K562 (cell line): ENCODE data around the gene HRAS. TPM values are rescaled to one million over a fixed set of nuclear protein-coding genes. Genes with fewer than 3 reads are reported as not detected.

Experiments
- CREM ChIP-seq: IDR thresholded peaks from 2 replicates; pipeline ENCODE4 v1.6.1; 2014; ENCODE audit warnings: antibody characterized with exemption, low read depth
- DLX4 ChIP-seq: fragments of 250-450 bp; sonication (Bioruptor Pico); IDR thresholded peaks from 2 replicates; pipeline ENCODE4 v1.6.1; 2021; ENCODE audit warnings: mild to moderate bottlenecking
- E2F5 ChIP-seq: sonication (generic); formaldehyde crosslinking; IDR thresholded peaks from 2 replicates; pipeline ENCODE4 v1.8.0; 2022; ENCODE audit warnings: mild to moderate bottlenecking, missing genetic modification reagents
- ETS2 ChIP-seq: IDR thresholded peaks from 2 replicates; pipeline ENCODE4 v1.6.1; 2016; ENCODE audit warnings: borderline replicate concordance, missing genetic modification characterization, mild to moderate bottlenecking, moderate library complexity, missing compliant biosample characterization; ENCODE audit not compliant: poor library complexity, severe bottlenecking
- FIP1L1 ChIP-seq: fragments of 200-400 bp; formaldehyde crosslinking; IDR thresholded peaks from 2 replicates; pipeline ENCODE4 v1.6.1; 2018; ENCODE audit warnings: mild to moderate bottlenecking, low read depth, low read length; ENCODE audit not compliant: poor library complexity, severe bottlenecking
- FOXJ2 ChIP-seq: fragments of 200-800 bp; sonication (Bioruptor generic); IDR thresholded peaks from 2 replicates; pipeline ENCODE4 v1.6.1; 2016; ENCODE audit warnings: missing genetic modification characterization, missing compliant biosample characterization
- GABPB1 ChIP-seq: sonication (generic); formaldehyde crosslinking; IDR thresholded peaks from 2 replicates; pipeline ENCODE4 v1.8.0; 2022; ENCODE audit warnings: mild to moderate bottlenecking, missing genetic modification reagents
- MAZ ChIP-seq, 2 experiments: fragments of 450-650 bp in 1 of 2; sonication (generic) in 1 of 2; formaldehyde crosslinking; IDR thresholded peaks in 1 of 2; conservative IDR thresholded peaks in 1 of 2; 2 replicates each; pipeline versions ENCODE4 v1.4.0 to v1.5.0; 2020; ENCODE audit warnings: mild to moderate bottlenecking in 1 of 2, missing genetic modification reagents in 1 of 2
- NFIC ChIP-seq: fragments of 450-650 bp; IDR thresholded peaks from 2 replicates; pipeline ENCODE4 v1.6.1; 2017; ENCODE audit warnings: mild to moderate bottlenecking, inconsistent platforms
- PBX2 ChIP-seq, 2 experiments: IDR thresholded peaks in 1 of 2; conservative IDR thresholded peaks in 1 of 2; 2 replicates each; pipeline ENCODE4 v1.6.1; 2016; ENCODE audit warnings: low read depth in 2 of 2, mild to moderate bottlenecking in 1 of 2, missing compliant biosample characterization in 1 of 2, missing genetic modification characterization in 1 of 2, moderate library complexity in 1 of 2
- POLR2G ChIP-seq: fragments of 200-400 bp; formaldehyde crosslinking; IDR thresholded peaks from 2 replicates; pipeline ENCODE4 v1.6.1; 2017; ENCODE audit warnings: low read depth, mild to moderate bottlenecking, antibody characterized with exemption, low read length, moderate library complexity
- PYGO2 ChIP-seq: fragments of 450-650 bp; IDR thresholded peaks from 2 replicates; pipeline ENCODE4 v1.6.1; 2016; ENCODE audit warnings: mild to moderate bottlenecking, missing genetic modification characterization, moderate library complexity, missing compliant biosample characterization
- RFX5 ChIP-seq: IDR thresholded peaks from 2 replicates; pipeline ENCODE4 v1.6.1; 2011; ENCODE audit warnings: low read depth, mild to moderate bottlenecking, improper control_type of control experiment, low read length
- RREB1 ChIP-seq: fragments of 250-450 bp; sonication (Bioruptor Pico); IDR thresholded peaks from 2 replicates; pipeline ENCODE4 v1.4.0; 2020
- YBX1 ChIP-seq: fragments of 450-650 bp; IDR thresholded peaks from 2 replicates; pipeline ENCODE4 v1.7.1; 2016; ENCODE audit warnings: mild to moderate bottlenecking
- ZKSCAN3 ChIP-seq: fragments of 250-450 bp; sonication (Bioruptor Pico); IDR thresholded peaks from 2 replicates; pipeline ENCODE4 v1.4.0; 2020
- polyA plus RNA-seq, 8 experiments: library from polyadenylated mRNA; depleted of rRNA in 4 of 8; stranded (reverse) in 5 of 8; unstranded in 3 of 8; fragments of >200 nt; fragmentation: Nextera tagmentation in 2 of 8; fragmentation: Illumina TruSeq in 1 of 8; extraction: Ambion mirVana in 2 of 8; extraction: Trizol in 1 of 8; gene quantifications; 2 replicates each; pipeline versions ENCODE4 v1.2.1 to v1.2.3, GENCODE V29; 2011 to 2014; ENCODE audit warnings: inconsistent platforms in 1 of 8, missing spikeins in 1 of 8
- total RNA-seq, 7 experiments: library from RNA; depleted of rRNA in 6 of 7; stranded (reverse); fragments of >200 nt in 6 of 7; fragmentation: Illumina TruSeq in 2 of 7; extraction: Trizol in 2 of 7; gene quantifications; 2 replicates each; pipeline versions ENCODE4 v1.2.1 to v1.2.3, GENCODE V29; 2011 to 2021; ENCODE audit warnings: low replicate concordance in 1 of 7

Gene HRAS
- total and polyA plus RNA-seq, 9 of the 15 experiments (the other 6 are each of a cell fraction or from before 2014, with no cell fraction given), result 2.8 to 73.5 (median 29.6) TPM

- TF ChIP-seq RREB1 (CRISPR knock-in tag) (peak; percentile 43; the same call in 1 of the 2 replicates), NFIC (no peak), POLR2G (peak; percentile 93), DLX4 (CRISPR knock-in tag) (no peak), YBX1 (no peak), ZKSCAN3 (CRISPR knock-in tag) (no peak), GABPB1 (CRISPR knock-in tag) (peak; percentile 93), FOXJ2 (tag) (no peak), PBX2 (CRISPR knock-in tag; IDR thresholded peaks at IDR 0.05; ENCODE audit: low read depth) (peak; percentile 96), PBX2 (tag; conservative IDR thresholded peaks at IDR 0.05; ENCODE audit: low read depth) (peak; percentile 86), E2F5 (no peak), FIP1L1 (peak; percentile 29), CREM (peak; percentile 14; the same call in 1 of the 2 replicates), RFX5 (no peak), MAZ (CRISPR knock-in tag; conservative IDR thresholded peaks at IDR 0.05 in 1 of 2, IDR thresholded peaks at IDR 0.05 in 1 of 2) (peak; percentile 94 to 96), ETS2 (no peak), PYGO2 (tag) (no peak)
Observed at GRCh38 chr11:535519-536454, at the start of gene HRAS (continued).
